ENCODE data around the gene DERL2.

The DERL2 gene

DNA sequence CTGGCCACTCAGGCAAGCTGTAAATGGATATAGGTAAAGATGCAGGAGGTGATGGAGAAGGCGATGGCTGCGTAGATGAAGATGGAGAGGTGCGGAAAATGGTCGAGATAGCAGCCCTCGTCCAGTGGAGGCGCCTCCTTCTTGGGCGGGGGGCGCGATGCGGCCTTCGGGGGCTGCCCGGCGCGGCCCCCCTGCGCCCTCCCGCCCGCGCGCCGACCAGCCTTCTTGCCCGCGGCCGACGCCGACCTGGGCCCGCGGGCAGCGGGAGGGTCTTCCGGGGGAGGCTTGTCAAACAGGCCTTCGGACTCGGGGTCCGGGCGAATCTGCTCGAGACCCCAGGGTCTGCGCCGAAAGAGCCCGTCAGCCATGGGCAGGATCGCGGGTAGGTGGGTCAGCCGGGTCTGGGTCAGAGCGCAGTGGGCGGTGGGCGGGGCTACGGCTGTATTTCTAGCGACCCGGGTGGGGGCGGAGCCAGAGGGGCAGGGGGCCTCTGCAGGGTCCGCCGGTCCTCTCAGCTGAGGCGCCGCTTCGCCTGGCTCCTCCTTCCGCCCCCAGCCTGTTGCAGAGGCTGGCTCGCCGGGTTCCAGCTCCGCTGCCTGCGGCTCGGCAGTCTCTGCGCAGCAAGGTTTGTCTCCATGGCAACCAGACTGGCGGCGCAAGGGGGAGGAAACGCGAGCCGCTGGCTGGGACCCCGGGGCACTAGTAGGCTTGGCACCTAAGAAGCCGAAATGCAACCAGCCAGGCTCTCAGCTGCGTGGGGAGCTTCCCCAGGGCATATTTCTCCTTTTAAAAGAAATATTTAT, 14.8 kb upstream of the DERL2 start:
- DNase-seq: peak; percentile 70

GRCh38 chr17:5500247-5500588, 14.2 kb upstream of the DERL2 start:
- peak; percentile 11 for DNase-seq

DNA sequence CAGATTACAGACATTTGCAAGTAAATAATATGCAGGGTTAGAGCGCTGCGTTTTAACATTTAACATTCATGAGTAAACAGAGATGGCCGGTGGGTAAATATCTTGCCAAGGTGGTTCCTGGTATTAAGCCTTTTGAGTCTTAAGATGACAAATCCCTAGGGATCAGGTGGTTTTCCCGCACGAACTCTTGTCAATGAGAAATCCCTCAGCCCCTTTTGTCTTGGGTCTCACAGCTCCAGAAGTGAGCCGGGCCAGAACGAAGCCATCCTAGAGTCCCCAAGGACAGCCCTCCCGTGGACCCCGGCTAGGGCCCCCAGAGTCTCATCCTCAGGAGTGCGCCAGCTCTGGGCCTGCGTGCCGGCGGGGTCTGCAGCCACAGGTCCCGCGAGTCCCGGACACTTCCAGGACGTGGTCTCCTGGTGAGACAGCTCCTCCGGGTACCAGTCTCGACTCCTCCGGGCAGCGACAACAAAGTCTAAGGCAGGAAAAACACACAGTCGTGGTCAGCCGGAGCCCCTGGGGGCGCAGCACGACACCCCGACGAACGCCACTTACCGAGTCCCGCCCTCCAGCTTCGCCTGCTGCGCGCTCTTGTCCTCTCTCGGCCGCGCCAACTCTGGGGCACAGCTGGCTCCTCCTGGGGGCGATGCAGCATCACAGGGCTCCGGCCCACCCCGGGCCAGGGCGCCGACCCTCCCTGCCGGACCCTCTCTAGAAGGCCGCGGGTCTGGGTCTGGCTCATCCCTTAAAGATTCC, 13.7 kb upstream of the DERL2 start:
- no peak for DNase-seq

DNA sequence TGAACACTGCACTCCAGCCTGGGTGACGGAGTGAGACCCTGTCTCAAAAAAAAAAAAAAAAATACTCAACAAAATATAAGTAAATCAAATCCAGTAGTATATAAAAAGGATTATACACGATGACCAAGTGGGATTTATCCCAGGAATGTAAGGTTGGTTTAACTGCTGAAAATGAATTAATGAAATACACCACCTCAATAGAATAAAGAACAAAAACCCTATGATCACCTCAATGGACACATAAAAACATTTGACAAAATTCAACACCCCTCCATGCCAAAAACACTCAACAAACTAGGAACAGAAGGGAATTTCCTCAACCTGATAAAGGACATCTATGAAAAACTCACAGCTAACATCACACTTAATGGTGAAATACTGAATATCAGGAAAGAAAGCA, 7.0 kb upstream of the DERL2 start:
- DNase-seq: no peak

DNA sequence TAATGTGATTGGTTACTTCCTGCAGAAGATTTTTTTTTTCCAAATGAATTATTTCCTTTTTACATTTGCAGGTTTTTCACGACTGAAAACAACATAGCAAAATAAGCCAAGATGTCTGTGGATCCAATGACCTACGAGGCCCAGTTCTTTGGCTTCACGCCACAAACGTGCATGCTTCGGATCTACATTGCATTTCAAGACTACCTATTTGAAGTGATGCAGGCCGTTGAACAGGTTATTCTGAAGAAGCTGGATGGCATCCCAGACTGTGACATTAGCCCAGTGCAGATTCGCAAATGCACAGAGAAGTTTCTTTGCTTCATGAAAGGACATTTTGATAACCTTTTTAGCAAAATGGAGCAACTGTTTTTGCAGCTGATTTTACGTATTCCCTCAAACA, 2.8 kb upstream of the DERL2 start:
- DNase-seq: no peak

- peak; percentile 93 for DNase-seq
Measured at GRCh38 chr17:5486206-5487124, 487 bp upstream of the DERL2 start, which contains the start of gene MIS12. Gene MIS12, plus strand, starts transcription at chr17:5486566. Its CDS starts 2,297 bp downstream, at chr17:5488863.

- no peak for DNase-seq
Measured at GRCh38 chr17:5481451-5481850, 4.5 kb downstream of the DERL2 start.

GRCh38 chr17:5480962-5481361, 5.0 kb downstream of the DERL2 start:
- no peak for DNase-seq

GRCh38 chr17:5478992-5479391, 7.0 kb downstream of the DERL2 start:
- DNase-seq: no peak

DNA sequence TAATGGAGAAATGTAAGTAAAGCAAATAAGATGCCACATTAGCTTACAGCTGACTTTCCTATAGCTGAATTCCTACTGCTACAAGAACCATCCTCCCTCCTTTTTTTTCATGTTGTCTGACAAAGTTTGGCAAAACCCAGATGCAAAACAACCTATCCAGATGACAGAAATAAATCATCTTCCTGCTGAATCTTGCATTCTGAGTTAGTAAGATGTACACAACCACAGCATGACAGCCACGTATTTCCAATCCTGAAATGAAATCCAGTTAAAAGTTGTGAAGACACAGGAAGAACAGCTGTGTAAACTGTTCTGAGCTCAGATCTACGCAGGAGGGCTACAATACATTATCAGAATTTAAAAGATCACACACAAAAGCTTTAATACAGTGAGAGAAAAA, 12.1 kb downstream of the DERL2 start:
- no peak for DNase-seq

- DNase-seq: no peak
Measured at GRCh38 chr17:5472511-5472910, 13.5 kb downstream of the DERL2 start.

DNA sequence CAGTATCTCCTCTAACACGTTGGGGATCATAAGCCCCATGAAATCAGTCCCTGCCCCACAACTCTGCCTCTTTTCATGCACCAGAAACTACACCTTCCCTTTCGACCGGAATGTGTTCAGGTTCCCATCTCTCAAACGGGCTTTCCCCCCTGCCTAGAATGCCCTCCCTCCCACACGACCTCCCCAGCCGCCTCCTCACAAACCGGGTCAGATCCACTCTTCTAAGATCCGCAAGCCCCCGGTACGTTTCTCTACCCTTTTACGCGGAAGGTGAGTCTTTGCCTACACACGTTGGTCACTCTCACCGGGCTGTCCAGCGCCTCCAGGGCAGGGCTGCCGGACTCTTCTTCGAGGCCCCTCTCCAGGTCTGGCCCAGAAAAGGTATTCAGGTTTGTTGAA, 17.9 kb downstream of the DERL2 start:
- DNase-seq: peak; percentile 40

DNA sequence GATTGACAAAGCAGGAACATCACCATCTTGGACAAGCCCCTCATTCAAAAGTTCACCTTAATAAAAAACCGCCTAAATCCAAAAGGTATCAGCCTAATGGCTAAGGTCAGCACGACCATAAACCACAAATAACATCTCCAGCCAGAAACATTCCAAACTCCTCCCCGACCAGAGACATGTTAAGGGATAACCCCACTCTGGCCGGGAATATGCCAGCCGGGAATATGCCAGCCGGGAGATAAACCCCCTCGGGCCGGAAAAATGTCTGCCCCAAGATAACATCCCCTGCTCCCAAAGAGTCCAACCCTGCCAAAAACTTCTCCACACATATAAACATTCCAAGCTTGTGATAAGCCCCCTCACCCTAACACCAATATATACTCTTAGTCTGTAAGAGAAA, 18.6 kb downstream of the DERL2 start:
- DNase-seq: no peak

- DNase-seq: no peak
Measured at GRCh38 chr17:5466295-5466694, 19.7 kb downstream of the DERL2 start.

GRCh38 chr17:5464717-5465507, 21.1 kb downstream of the DERL2 start:
- DNase-seq: no peak

GRCh38 chr17:5446786-5447185, 39.2 kb downstream of the DERL2 start:
- no peak for DNase-seq

GRCh38 chr17:5444209-5444608, 41.8 kb downstream of the DERL2 start:
- DNase-seq: no peak

DNA sequence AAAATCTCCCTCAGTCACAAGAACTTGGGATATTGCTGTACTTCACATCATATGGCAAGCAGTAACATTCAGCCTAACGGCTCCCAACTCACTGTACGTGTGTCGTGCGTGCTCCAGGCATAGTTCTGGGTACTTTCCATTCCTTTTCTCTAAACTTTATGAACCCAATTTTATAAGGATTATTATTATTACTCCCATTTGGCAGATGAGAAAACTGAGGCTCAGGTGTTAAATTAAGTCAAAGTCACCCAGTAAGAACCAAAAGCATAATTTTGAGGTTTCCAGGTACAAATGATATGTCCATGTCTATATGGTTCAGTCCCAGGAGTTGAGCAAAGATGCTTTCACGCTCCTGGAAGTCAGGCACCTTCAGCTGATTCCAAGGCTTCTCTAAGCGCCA, 42.2 kb downstream of the DERL2 start:
- no peak for DNase-seq

- no peak for DNase-seq
Measured at GRCh38 chr17:5439446-5439764, 46.6 kb downstream of the DERL2 start.

GRCh38 chr17:5438716-5439445, 47.1 kb downstream of the DERL2 start, which contains the start of gene C1QBP:
Gene C1QBP, minus strand, starts transcription at chr17:5439155. Its CDS starts 82 bp downstream, at chr17:5439073.
- peak; percentile 92 for DNase-seq

GRCh38 chr17:5437721-5438317, 48.2 kb downstream of the DERL2 start:
- no peak for DNase-seq

Data from stimulated activated CD4-positive, alpha-beta T cell treated with anti-CD3 and anti-CD28 coated beads, Interleukin-4, amount 100 ng/mL, for 1 hour (primary cell).